Measurements from ENCODE around the gene MDFI. TPM values are rescaled to one million over a fixed set of nuclear protein-coding genes. Genes with fewer than 3 reads are reported as not detected.

MDFI gene
- polyA plus RNA-seq, 1 of the 3 experiments (the other 2 are of a cell fraction) = 7.0 TPM

GRCh38 chr6:41633056-41633634 is 5.1 kb upstream of the MDFI start:
- Histone ChIP-seq H3K9me2 (no peaks in the 10 kb centered on the region), H3K4me3 (ENCODE audit: low read depth in 2 of 2, low read length in 1 of 2) (no peak overlapping the region), H3F3A (replicated peaks; ENCODE audit: insufficient read depth) (no peaks in the 10 kb centered on the region), H2AFZ (ENCODE audit: low read depth) (no peak overlapping the region), H3K9me3 (no peaks in the 10 kb centered on the region), H3K4me2 (no peak overlapping the region), H3K36me3 (replicated peaks in 1 of 2; ENCODE audit: control insufficient read depth in 1 of 2, insufficient read depth in 2 of 2, low read length in 1 of 2) (no peaks in the 10 kb centered on the region), H3K27me3 (ENCODE audit: insufficient read depth) (peaks cover 5% of the 10 kb centered on the region; the same call in 1 of the 2 replicates), H3K79me2 (ENCODE audit: insufficient read depth) (no peaks in the 10 kb centered on the region), H4K20me1 (ENCODE audit: insufficient read depth) (no peaks in the 10 kb centered on the region), H3K9ac (no peak overlapping the region), H3K4me1 (ENCODE audit: control insufficient read depth in 1 of 2, insufficient read depth in 2 of 2, low read depth in 1 of 2, low read length in 1 of 2) (peaks cover 0 to 21% of the 10 kb centered on the region in 2 experiments; a peak in 1 of 4 replicates), H3K27ac (ENCODE audit: low read depth in 2 of 2, low read length in 1 of 2) (no peak overlapping the region)
- POLR2A ChIA-PET = no interaction called here
- TF ChIP-seq SMC3 (IDR thresholded peaks at IDR 0.05; ENCODE audit: low read depth, low read length) = no peak
- no peak for TF ChIP-seq YY1 (IDR thresholded peaks at IDR 0.05; ENCODE audit: low read depth)
- TF ChIP-seq EP300 (IDR thresholded peaks at IDR 0.05; ENCODE audit: borderline replicate concordance in 1 of 2, low read depth in 1 of 2, low read length in 1 of 2) = no peak
- TF ChIP-seq CHD2 (IDR thresholded peaks at IDR 0.05; ENCODE audit: low read length, partially characterized antibody) = no peak
- no peak for TF ChIP-seq NFIC (IDR thresholded peaks at IDR 0.05; ENCODE audit: borderline replicate concordance)
- TF ChIP-seq GABPA (IDR thresholded peaks at IDR 0.05; ENCODE audit: low read depth) = no peak
- no peak for TF ChIP-seq NRF1 (IDR thresholded peaks at IDR 0.05; ENCODE audit: low read depth, low read length)
- no peak for TF ChIP-seq USF1 (IDR thresholded peaks at IDR 0.05; ENCODE audit: borderline replicate concordance, low read depth)
- no peak for TF ChIP-seq EZH2phosphoT487 (IDR thresholded peaks at IDR 0.05; ENCODE audit: borderline replicate concordance, low read depth)
- CTCF ChIA-PET = interaction anchor here (0.9 to 3.0 kb wide), 6 partner anchors 21 to 56 kb away, joined by 3 to 17 read pairs (median 4); no protein-coding TSS in a partner anchor
- DNase-seq = no peak
- WGBS (ENCODE audit: low lambda C conversion rate) = 79% methylated on average over 2 of the region's 2 CpGs

DNA sequence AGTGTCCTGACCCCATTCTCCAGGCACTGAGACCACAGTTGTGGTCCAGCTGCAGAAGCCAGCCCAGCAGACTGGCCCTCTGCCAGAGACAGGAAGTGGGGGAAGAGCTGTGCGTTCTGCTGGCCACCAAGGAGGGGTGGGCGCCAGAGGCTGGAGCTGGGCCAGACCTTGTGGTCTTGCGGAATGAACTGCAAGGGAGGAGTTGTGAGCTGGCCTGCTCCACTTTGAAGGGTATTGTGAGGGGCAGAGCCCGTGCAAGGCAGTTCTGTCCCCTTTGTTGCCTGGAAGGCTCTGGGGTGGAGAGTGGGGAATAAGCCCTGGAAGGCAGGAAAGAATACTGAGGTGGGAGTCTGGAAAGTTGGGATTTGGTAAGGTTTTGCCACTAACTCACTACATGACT is 3.6 kb upstream of the MDFI start:
- no peak overlapping the region for H3K4me3 ChIP-seq (ENCODE audit: low read depth in 2 of 2, low read length in 1 of 2)
- ChIA-PET POLR2A (no interaction called here), CTCF (interaction anchor here (0.8 to 2.3 kb wide), 7 partner anchors 9 to 267 kb away, joined by 3 to 17 read pairs (median 4); partner anchors contain the start of gene TOMM6)
- H3K9ac ChIP-seq = no peak overlapping the region
- peak; percentile 90 for DNase-seq
- H3K9me2 ChIP-seq = no peaks in the 10 kb centered on the region
- WGBS (ENCODE audit: low lambda C conversion rate) = 17% methylated on average over 4 of the region's 4 CpGs
- peaks cover 0 to 29% of the 10 kb centered on the region in 2 experiments; a peak in 1 of 4 replicates for H3K4me1 ChIP-seq (ENCODE audit: control insufficient read depth in 1 of 2, insufficient read depth in 2 of 2, low read depth in 1 of 2, low read length in 1 of 2)
- no peak overlapping the region for H3K4me2 ChIP-seq
- H3K79me2 ChIP-seq (ENCODE audit: insufficient read depth) = no peaks in the 10 kb centered on the region
- H3K36me3 ChIP-seq (replicated peaks in 1 of 2; ENCODE audit: control insufficient read depth in 1 of 2, insufficient read depth in 2 of 2, low read length in 1 of 2) = no peaks in the 10 kb centered on the region
- no peaks in the 10 kb centered on the region for H4K20me1 ChIP-seq (ENCODE audit: insufficient read depth)
- H3F3A ChIP-seq (replicated peaks; ENCODE audit: insufficient read depth) = no peaks in the 10 kb centered on the region
- H2AFZ ChIP-seq (ENCODE audit: low read depth) = 0 out of 2 replicates have a peak overlapping the region, but pooled peaks have one; percentile 3
- no peaks in the 10 kb centered on the region for H3K9me3 ChIP-seq
- no peak for TF ChIP-seq ELF1 (IDR thresholded peaks at IDR 0.05)
- TF ChIP-seq MEF2A (IDR thresholded peaks at IDR 0.05; ENCODE audit: borderline replicate concordance, low read depth) = no peak
- peak; percentile 57; the same call in 1 of the 2 replicates for TF ChIP-seq RCOR1 (IDR thresholded peaks at IDR 0.05; ENCODE audit: low read length)
- TF ChIP-seq JUND (IDR thresholded peaks at IDR 0.05) = no peak
- TF ChIP-seq CHD2 (IDR thresholded peaks at IDR 0.05; ENCODE audit: low read length, partially characterized antibody) = peak; percentile 63
- TF ChIP-seq, protein P1, sequence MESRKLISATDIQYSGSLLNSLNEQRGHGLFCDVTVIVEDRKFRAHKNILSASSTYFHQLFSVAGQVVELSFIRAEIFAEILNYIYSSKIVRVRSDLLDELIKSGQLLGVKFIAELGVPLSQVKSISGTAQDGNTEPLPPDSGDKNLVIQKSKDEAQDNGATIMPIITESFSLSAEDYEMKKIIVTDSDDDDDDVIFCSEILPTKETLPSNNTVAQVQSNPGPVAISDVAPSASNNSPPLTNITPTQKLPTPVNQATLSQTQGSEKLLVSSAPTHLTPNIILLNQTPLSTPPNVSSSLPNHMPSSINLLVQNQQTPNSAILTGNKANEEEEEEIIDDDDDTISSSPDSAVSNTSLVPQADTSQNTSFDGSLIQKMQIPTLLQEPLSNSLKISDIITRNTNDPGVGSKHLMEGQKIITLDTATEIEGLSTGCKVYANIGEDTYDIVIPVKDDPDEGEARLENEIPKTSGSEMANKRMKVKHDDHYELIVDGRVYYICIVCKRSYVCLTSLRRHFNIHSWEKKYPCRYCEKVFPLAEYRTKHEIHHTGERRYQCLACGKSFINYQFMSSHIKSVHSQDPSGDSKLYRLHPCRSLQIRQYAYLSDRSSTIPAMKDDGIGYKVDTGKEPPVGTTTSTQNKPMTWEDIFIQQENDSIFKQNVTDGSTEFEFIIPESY (IDR thresholded peaks at IDR 0.05; ENCODE audit: borderline replicate concordance, low read depth) = no peak
- no peak for TF ChIP-seq GABPA (IDR thresholded peaks at IDR 0.05; ENCODE audit: low read depth)
- peak; percentile 52; the same call in 1 of the 2 replicates for TF ChIP-seq NFIC (IDR thresholded peaks at IDR 0.05; ENCODE audit: borderline replicate concordance)
- TF ChIP-seq SIN3A (IDR thresholded peaks at IDR 0.05; ENCODE audit: borderline replicate concordance, low read depth, low read length) = no peak
- TF ChIP-seq TAF1 (IDR thresholded peaks at IDR 0.05; ENCODE audit: borderline replicate concordance, low read depth, low read length) = no peak
- H3K27ac ChIP-seq (ENCODE audit: low read depth in 2 of 2, low read length in 1 of 2) = peak overlapping the region in 1 of 2 experiments; percentile 7; a peak in 2 of 4 replicates
- peaks cover 5% of the 10 kb centered on the region; the same call in 1 of the 2 replicates for H3K27me3 ChIP-seq (ENCODE audit: insufficient read depth)

All from SK-N-SH (cell line).